Mesendoderm (in vitro differentiated cells): ENCODE measurements around the gene MAGI2.

ENCODE experiments used
- DNase-seq: peaks from one replicate; pipeline ENCODE4 v3.0.0; 2013
- H2AK5ac ChIP-seq: 2 replicates; pipeline ENCODE4 v1.6.1; 2013; ENCODE audit warnings: low read length, inconsistent platforms
- H2BK120ac ChIP-seq: 2 replicates; pipeline ENCODE4 v1.6.1; 2013; ENCODE audit warnings: low read depth, mild to moderate bottlenecking, low read length, moderate library complexity, mixed read lengths
- H2BK15ac ChIP-seq: replicated peaks from 2 replicates; pipeline ENCODE4 v1.6.1; 2013; ENCODE audit warnings: low read depth, mild to moderate bottlenecking, moderate library complexity
- H2BK5ac ChIP-seq: 2 replicates; pipeline ENCODE4 v1.6.1; 2013; ENCODE audit warnings: low read length, inconsistent platforms
- H3K18ac ChIP-seq: 2 replicates; pipeline ENCODE4 v1.6.1; 2013; ENCODE audit warnings: mild to moderate bottlenecking, low read length, mixed read lengths
- H3K23ac ChIP-seq: one replicate; pipeline ENCODE4 v1.6.1; 2013; ENCODE audit warnings: low read length
- H3K27ac ChIP-seq: 2 replicates; pipeline ENCODE4 v1.5.1; 2013; ENCODE audit warnings: low read depth, mild to moderate bottlenecking, inconsistent platforms, low read length, moderate library complexity
- H3K27me3 ChIP-seq: 2 replicates; pipeline ENCODE4 v1.6.1; 2013; ENCODE audit warnings: low read length, control low read depth, mild to moderate bottlenecking, inconsistent platforms; ENCODE audit not compliant: insufficient read depth, poor library complexity
- H3K36me3 ChIP-seq: 2 replicates; pipeline ENCODE4 v1.6.1; 2013; ENCODE audit warnings: low read length, inconsistent platforms; ENCODE audit not compliant: control insufficient read depth, insufficient read depth
- H3K4ac ChIP-seq: one replicate; pipeline ENCODE4 v1.6.1; 2013; ENCODE audit warnings: low read depth, mild to moderate bottlenecking, low read length, moderate library complexity
- H3K4me1 ChIP-seq: 2 replicates; pipeline ENCODE4 v1.6.1; 2013; ENCODE audit warnings: low read depth, low read length, inconsistent platforms; ENCODE audit not compliant: control insufficient read depth
- H3K4me2 ChIP-seq: 2 replicates; pipeline ENCODE4 v1.6.1; 2013; ENCODE audit warnings: low read length
- H3K4me3 ChIP-seq: 2 replicates; pipeline ENCODE4 v1.5.1; 2013; ENCODE audit warnings: mild to moderate bottlenecking, low read length
- H3K56ac ChIP-seq: one replicate; pipeline ENCODE4 v1.6.1; 2013; ENCODE audit warnings: low read length
- H3K79me1 ChIP-seq: 2 replicates; pipeline ENCODE4 v1.6.1; 2013; ENCODE audit warnings: low read length, inconsistent platforms
- H3K79me2 ChIP-seq: 2 replicates; pipeline ENCODE4 v1.6.1; 2013; ENCODE audit warnings: mild to moderate bottlenecking, low read length; ENCODE audit not compliant: control insufficient read depth, insufficient read depth
- H3K9ac ChIP-seq: 2 replicates; pipeline ENCODE4 v1.6.1; 2013; ENCODE audit warnings: low read length, inconsistent platforms
- H4K5ac ChIP-seq: one replicate; pipeline ENCODE4 v1.6.1; 2013; ENCODE audit warnings: low read length
- H4K8ac ChIP-seq: one replicate; pipeline ENCODE4 v1.6.1; 2013; ENCODE audit warnings: low read depth, mild to moderate bottlenecking, control low read depth, low read length, moderate library complexity
- WGBS: extraction: QIAGEN DNeasy Blood & Tissue Kit; methylation state at CpG from one replicate; pipeline ENCODE4 v1.1.7; 2013; ENCODE audit warnings: low lambda C conversion rate, missing lambda C conversion rate; ENCODE audit not compliant: insufficient coverage; ENCODE audit errors: extremely low coverage; 5-methylcytosine and 5-hydroxymethylcytosine counted together

MAGI2 gene

GRCh38 chr7:78434281-78434680 is 1019.2 kb downstream of the MAGI2 start:
- no peak overlapping the region for H3K27ac ChIP-seq
- no peak overlapping the region for H3K4me2 ChIP-seq
- H3K27me3 ChIP-seq, result no peaks in the 10 kb centered on the region
- H2BK120ac ChIP-seq, result no peak overlapping the region
- no peaks in the 10 kb centered on the region for H3K79me1 ChIP-seq
- no peak overlapping the region for H3K9ac ChIP-seq
- no peaks in the 10 kb centered on the region for H3K79me2 ChIP-seq
- no peak overlapping the region for H3K4me3 ChIP-seq
- H2BK15ac ChIP-seq, result no peak overlapping the region
- H2AK5ac ChIP-seq, result no peak overlapping the region
- DNase-seq, result peak; percentile 36
- H2BK5ac ChIP-seq, result no peak overlapping the region
- H3K4ac ChIP-seq, result no peak overlapping the region
- no peak overlapping the region for H3K23ac ChIP-seq
- H3K4me1 ChIP-seq, result peaks cover 2% of the 10 kb centered on the region
- no peak overlapping the region for H4K5ac ChIP-seq
- no peak overlapping the region for H3K18ac ChIP-seq
- no peaks in the 10 kb centered on the region for H3K36me3 ChIP-seq
- WGBS, result no CpG with 5 or more reads among the region's 1 CpG
- no peak overlapping the region for H4K8ac ChIP-seq
- H3K56ac ChIP-seq, result no peak overlapping the region

- H2BK5ac ChIP-seq, result no peak overlapping the region
- no peak overlapping the region for H3K23ac ChIP-seq
- H3K4me1 ChIP-seq, result peaks cover 2% of the 10 kb centered on the region
- no peak overlapping the region for H3K56ac ChIP-seq
- no peak overlapping the region for H2BK15ac ChIP-seq
- H3K27ac ChIP-seq, result no peak overlapping the region
- no peak overlapping the region for H2AK5ac ChIP-seq
- H3K4me3 ChIP-seq, result no peak overlapping the region
- H3K79me1 ChIP-seq, result no peaks in the 10 kb centered on the region
- H3K27me3 ChIP-seq, result no peaks in the 10 kb centered on the region
- H3K4ac ChIP-seq, result no peak overlapping the region
- no peak overlapping the region for H3K18ac ChIP-seq
- 100% methylated on average over 2 of the region's 3 CpGs for WGBS
- no peak overlapping the region for H3K4me2 ChIP-seq
- no peak overlapping the region for H3K9ac ChIP-seq
- no peaks in the 10 kb centered on the region for H3K36me3 ChIP-seq
- DNase-seq, result no peak
- H2BK120ac ChIP-seq, result no peak overlapping the region
- H4K5ac ChIP-seq, result no peak overlapping the region
- no peaks in the 10 kb centered on the region for H3K79me2 ChIP-seq
- no peak overlapping the region for H4K8ac ChIP-seq
Observed at GRCh38 chr7:78433421-78433820, 1020.0 kb downstream of the MAGI2 start.

DNA sequence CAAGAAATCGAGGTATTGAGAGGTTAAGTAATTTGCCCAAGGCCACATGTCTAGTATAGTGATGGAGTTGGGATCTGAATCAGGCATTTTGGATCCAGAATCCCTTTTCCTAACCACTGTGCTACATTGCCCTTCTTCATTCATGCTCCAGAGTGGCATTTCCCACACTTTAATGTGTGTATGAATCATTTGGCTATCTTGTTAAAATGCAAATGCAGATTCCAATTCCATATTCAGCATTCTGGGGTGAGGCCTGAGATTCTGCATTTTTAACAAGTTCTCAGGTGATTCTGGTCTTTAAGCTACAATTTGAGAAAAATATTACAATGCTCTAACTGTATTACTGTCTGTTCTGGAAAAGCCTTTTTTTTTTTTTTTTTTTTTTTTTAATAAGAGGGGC is 1023.6 kb downstream of the MAGI2 start:
- WGBS, result no CpG with 5 or more reads among the region's 1 CpG
- no peak overlapping the region for H3K27ac ChIP-seq
- H3K18ac ChIP-seq, result no peak overlapping the region

DNA sequence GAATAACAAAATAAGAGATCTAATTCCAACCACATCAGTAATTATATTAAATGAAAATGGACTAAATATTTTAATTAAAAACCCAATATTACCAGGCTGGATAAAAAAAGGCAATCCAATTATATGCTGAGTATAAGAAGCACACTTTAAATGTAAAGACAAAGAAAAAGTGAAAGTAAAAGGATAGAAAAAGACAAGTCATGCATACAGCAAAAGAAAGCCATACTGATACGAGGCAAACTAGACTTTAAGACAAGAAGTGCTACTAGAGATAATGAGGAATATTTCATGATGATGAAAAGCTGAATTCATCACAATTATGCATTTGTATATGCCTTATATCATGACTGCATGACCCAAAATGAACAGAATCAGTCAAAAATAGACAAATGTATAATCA is 1026.3 kb downstream of the MAGI2 start:
- Histone ChIP-seq H3K23ac (no peak overlapping the region), H3K56ac (no peak overlapping the region), H3K9ac (no peak overlapping the region), H3K36me3 (no peaks in the 10 kb centered on the region), H3K4me2 (no peak overlapping the region), H3K4me1 (peaks cover 2% of the 10 kb centered on the region), H2BK120ac (no peak overlapping the region), H2BK15ac (no peak overlapping the region), H3K4ac (no peak overlapping the region), H2BK5ac (no peak overlapping the region), H3K4me3 (no peak overlapping the region), H3K79me1 (no peaks in the 10 kb centered on the region), H3K27ac (no peak overlapping the region), H4K8ac (no peak overlapping the region), H3K79me2 (no peaks in the 10 kb centered on the region), H4K5ac (no peak overlapping the region), H3K18ac (no peak overlapping the region), H2AK5ac (no peak overlapping the region), H3K27me3 (no peaks in the 10 kb centered on the region)
- WGBS, result no CpG with 5 or more reads among the region's 1 CpG
- no peak for DNase-seq

More for the DNA sequence above, 1023.6 kb downstream of the MAGI2 start:
- H2BK5ac ChIP-seq, result no peak overlapping the region
- no peak overlapping the region for H3K4ac ChIP-seq
- no peak overlapping the region for H4K8ac ChIP-seq
- no peak for DNase-seq
- no peaks in the 10 kb centered on the region for H3K79me2 ChIP-seq
- no peaks in the 10 kb centered on the region for H3K79me1 ChIP-seq
- no peaks in the 10 kb centered on the region for H3K27me3 ChIP-seq
- no peaks in the 10 kb centered on the region for H3K36me3 ChIP-seq
- H3K56ac ChIP-seq, result no peak overlapping the region
- H4K5ac ChIP-seq, result no peak overlapping the region
- no peak overlapping the region for H3K4me3 ChIP-seq
- no peak overlapping the region for H2BK120ac ChIP-seq
- no peak overlapping the region for H3K4me2 ChIP-seq
- H2BK15ac ChIP-seq, result no peak overlapping the region
- H2AK5ac ChIP-seq, result no peak overlapping the region
- H3K9ac ChIP-seq, result no peak overlapping the region
- peaks cover 2% of the 10 kb centered on the region for H3K4me1 ChIP-seq
- no peak overlapping the region for H3K23ac ChIP-seq

- WGBS, result no CpG with 5 or more reads among the region's 1 CpG
- H3K4me2 ChIP-seq, result no peak overlapping the region
Observed at GRCh38 chr7:78420001-78420400, 1033.5 kb downstream of the MAGI2 start.

DNA sequence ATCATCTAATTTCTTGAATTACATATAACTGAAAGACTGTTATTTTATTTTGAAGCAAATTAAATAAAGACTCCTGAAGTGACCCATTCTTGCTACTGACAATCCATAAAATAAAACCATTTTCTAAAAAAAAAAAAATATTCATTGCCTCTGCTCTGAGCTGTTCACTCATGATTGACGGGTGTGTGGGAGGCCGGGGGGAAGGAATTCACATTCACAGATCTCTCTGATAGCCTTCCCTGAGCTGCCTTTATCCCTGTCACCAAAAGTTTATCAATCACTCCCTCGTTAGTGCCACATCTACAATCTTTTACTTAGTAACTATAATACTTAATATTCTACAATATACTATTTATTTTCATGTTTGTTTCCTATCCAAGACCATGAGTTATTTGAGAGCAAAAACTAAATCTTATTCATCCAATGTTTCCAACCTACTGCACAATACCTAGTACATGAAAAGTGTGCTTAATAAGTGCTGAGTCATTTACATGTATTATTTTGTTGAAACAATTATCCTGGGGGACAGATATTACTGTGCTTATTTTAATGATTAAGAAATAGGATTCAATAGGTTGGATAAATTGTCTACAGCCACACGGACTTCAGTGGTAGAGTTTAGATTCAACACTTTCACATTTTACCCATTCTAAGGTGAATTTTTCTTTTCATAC is 1036.2 kb downstream of the MAGI2 start:
- Histone ChIP-seq H3K4me2 (no peak overlapping the region), H3K18ac (no peak overlapping the region), H3K4ac (no peak overlapping the region), H2BK15ac (no peak overlapping the region), H3K56ac (no peak overlapping the region), H2AK5ac (no peak overlapping the region), H2BK120ac (no peak overlapping the region), H3K36me3 (no peaks in the 10 kb centered on the region), H3K27ac (no peak overlapping the region), H3K27me3 (no peaks in the 10 kb centered on the region), H3K79me1 (no peaks in the 10 kb centered on the region), H4K8ac (no peak overlapping the region), H3K9ac (no peak overlapping the region), H3K79me2 (no peaks in the 10 kb centered on the region), H4K5ac (no peak overlapping the region), H3K23ac (no peak overlapping the region), H3K4me1 (no peaks in the 10 kb centered on the region), H2BK5ac (no peak overlapping the region), H3K4me3 (no peak overlapping the region)
- 100% methylated on average over 1 of the region's 4 CpGs for WGBS
- DNase-seq, result no peak

More at GRCh38 chr7:78420001-78420400, 1033.5 kb downstream of the MAGI2 start:
- no peak overlapping the region for H2AK5ac ChIP-seq
- no peaks in the 10 kb centered on the region for H3K79me2 ChIP-seq
- no peak overlapping the region for H3K27ac ChIP-seq
- no peak overlapping the region for H3K23ac ChIP-seq
- DNase-seq, result no peak
- no peak overlapping the region for H2BK5ac ChIP-seq
- no peak overlapping the region for H3K4me3 ChIP-seq
- no peak overlapping the region for H3K56ac ChIP-seq
- H4K5ac ChIP-seq, result no peak overlapping the region
- H3K79me1 ChIP-seq, result no peaks in the 10 kb centered on the region
- no peak overlapping the region for H4K8ac ChIP-seq
- no peak overlapping the region for H3K9ac ChIP-seq
- H3K4me1 ChIP-seq, result no peaks in the 10 kb centered on the region
- H3K27me3 ChIP-seq, result no peaks in the 10 kb centered on the region
- H3K18ac ChIP-seq, result no peak overlapping the region
- H2BK15ac ChIP-seq, result no peak overlapping the region
- H3K36me3 ChIP-seq, result no peaks in the 10 kb centered on the region
- no peak overlapping the region for H3K4ac ChIP-seq
- no peak overlapping the region for H2BK120ac ChIP-seq
